ENCODE data around the gene PLCG2.

DNA sequence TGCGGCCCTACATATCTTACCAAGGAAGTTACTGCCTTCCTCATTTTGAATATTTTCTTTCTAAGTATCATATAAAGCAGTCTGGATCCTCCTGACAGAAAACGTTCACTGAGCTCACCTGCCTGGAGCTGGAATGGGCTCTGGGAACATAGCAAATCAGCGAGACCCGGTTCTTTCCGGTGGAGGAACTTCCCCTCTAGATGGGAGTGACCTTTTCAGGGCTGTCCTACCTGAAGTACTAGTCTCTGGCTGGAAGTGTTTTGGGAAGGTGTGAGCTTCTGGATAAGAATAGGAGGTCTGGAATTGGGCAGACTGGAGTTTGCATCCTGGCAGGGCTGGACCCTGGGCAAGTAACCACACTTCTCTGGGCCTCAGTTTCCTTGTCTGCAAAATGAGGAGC lies 152.8 kb downstream of the PLCG2 start:
- TF ChIP-seq, protein P1, sequence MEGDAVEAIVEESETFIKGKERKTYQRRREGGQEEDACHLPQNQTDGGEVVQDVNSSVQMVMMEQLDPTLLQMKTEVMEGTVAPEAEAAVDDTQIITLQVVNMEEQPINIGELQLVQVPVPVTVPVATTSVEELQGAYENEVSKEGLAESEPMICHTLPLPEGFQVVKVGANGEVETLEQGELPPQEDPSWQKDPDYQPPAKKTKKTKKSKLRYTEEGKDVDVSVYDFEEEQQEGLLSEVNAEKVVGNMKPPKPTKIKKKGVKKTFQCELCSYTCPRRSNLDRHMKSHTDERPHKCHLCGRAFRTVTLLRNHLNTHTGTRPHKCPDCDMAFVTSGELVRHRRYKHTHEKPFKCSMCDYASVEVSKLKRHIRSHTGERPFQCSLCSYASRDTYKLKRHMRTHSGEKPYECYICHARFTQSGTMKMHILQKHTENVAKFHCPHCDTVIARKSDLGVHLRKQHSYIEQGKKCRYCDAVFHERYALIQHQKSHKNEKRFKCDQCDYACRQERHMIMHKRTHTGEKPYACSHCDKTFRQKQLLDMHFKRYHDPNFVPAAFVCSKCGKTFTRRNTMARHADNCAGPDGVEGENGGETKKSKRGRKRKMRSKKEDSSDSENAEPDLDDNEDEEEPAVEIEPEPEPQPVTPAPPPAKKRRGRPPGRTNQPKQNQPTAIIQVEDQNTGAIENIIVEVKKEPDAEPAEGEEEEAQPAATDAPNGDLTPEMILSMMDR (IDR thresholded peaks at IDR 0.05): no peak
- no peak for TF ChIP-seq POLR2A (IDR thresholded peaks at IDR 0.05)
